ENCODE measurements around the gene HMGCS2. TPM values are rescaled to one million over a fixed set of nuclear protein-coding genes. Genes with fewer than 3 reads are reported as not detected.

The HMGCS2 gene
- total RNA-seq, 1 donor from 2014 or later, result 0.32 TPM

DNA sequence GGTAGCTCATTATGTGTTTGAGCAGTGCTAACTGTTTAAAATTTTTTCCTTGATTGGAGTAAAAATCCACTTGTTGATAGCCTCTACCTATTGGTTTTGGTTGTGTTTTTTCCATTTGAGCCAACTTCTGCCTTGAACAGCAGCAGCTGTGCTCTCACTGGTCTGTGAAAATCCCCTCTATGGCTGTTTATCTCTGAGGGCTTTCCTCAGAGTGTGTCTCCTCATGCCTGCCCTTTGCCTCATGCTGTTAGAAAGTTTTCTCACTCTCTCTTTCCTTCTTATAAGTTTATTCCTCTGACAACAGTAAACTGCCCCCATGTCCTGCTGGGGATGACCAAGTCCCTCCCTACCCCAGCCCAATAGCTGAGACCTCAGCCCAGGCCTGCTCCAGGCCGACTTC is 28.5 kb upstream of the HMGCS2 start:
- DNase-seq (no peak), ATAC-seq (no peak)
- TF ChIP-seq, protein P1, sequence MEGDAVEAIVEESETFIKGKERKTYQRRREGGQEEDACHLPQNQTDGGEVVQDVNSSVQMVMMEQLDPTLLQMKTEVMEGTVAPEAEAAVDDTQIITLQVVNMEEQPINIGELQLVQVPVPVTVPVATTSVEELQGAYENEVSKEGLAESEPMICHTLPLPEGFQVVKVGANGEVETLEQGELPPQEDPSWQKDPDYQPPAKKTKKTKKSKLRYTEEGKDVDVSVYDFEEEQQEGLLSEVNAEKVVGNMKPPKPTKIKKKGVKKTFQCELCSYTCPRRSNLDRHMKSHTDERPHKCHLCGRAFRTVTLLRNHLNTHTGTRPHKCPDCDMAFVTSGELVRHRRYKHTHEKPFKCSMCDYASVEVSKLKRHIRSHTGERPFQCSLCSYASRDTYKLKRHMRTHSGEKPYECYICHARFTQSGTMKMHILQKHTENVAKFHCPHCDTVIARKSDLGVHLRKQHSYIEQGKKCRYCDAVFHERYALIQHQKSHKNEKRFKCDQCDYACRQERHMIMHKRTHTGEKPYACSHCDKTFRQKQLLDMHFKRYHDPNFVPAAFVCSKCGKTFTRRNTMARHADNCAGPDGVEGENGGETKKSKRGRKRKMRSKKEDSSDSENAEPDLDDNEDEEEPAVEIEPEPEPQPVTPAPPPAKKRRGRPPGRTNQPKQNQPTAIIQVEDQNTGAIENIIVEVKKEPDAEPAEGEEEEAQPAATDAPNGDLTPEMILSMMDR (IDR thresholded peaks at IDR 0.05), result no peak
- Histone ChIP-seq H3K27ac (no peak overlapping the region), H3K4me1 (no peaks in the 10 kb centered on the region), H3K36me3 (no peaks in the 10 kb centered on the region), H3K27me3 (ENCODE audit: low read depth) (no peaks in the 10 kb centered on the region), H3K9me3 (no peaks in the 10 kb centered on the region), H3K4me3 (no peak overlapping the region)
- intact Hi-C loops (cut with DNase I), result no loop called here

DNA sequence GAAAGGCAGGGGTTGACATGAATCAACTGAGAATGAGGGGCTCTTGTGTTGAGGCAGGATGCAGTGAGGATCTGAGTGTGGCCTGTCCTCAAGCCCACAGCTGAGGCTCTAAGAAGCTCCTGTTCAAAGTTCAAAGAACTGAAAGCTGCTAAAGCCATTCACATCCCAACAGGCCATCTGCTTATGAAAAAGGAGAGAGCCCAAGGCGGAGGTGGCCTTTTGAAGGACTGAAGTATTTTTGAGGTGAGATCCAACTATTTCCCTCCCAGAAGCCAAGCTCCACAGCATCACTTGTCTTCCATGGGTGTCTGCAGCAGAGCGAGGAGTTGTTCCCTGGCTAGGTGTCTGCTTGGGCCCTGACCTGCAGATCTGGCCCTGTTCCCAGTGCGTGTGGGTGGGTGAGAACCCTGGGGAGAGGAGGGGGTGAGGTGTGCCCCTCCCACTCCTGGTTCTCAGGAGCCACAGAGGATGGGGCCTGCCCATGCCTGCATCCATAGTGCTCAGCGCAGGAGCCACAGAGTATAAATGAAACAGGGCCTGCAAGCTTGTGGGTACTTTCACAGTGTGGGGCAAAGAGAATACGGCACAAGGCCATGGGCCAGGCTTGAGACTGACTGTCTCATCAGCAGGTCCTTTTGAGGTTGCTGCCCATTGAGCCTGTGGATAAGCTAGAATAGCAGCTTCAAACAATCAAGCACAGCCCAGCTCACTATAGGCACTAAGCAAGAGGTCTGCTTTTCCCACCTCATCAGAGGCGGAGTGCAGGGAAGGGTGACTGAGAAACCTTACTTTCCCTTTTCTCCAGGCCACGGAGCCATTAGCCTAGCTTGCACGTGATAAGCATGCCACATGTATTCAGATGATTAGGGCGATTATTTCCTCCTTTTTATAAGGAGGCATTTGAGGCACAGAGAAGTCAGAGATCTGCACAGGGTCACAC is 26.8 kb upstream of the HMGCS2 start:
- no peak overlapping the region for H3K4me3 ChIP-seq
- no peaks in the 10 kb centered on the region for H3K27me3 ChIP-seq (ENCODE audit: low read depth)
- H3K4me1 ChIP-seq, result no peaks in the 10 kb centered on the region
- H3K36me3 ChIP-seq, result no peaks in the 10 kb centered on the region
- no peak for DNase-seq
- intact Hi-C loops (cut with DNase I), result no loop called here
- H3K27ac ChIP-seq, result no peak overlapping the region
- peak in 1 of 2 donors; percentile 42 for ATAC-seq
- TF ChIP-seq, protein P1 (IDR thresholded peaks at IDR 0.05), result no peak
- H3K9me3 ChIP-seq, result no peaks in the 10 kb centered on the region

GRCh38 chr1:119794876-119795240 is 26.2 kb upstream of the HMGCS2 start:
- ATAC-seq, result no peak
- intact Hi-C loops (cut with DNase I), result no loop called here
- TF ChIP-seq, protein P1 (IDR thresholded peaks at IDR 0.05), result no peak
- no peak for DNase-seq
- Histone ChIP-seq H3K4me1 (no peaks in the 10 kb centered on the region), H3K9me3 (no peaks in the 10 kb centered on the region), H3K27me3 (ENCODE audit: low read depth) (no peaks in the 10 kb centered on the region), H3K4me3 (no peak overlapping the region), H3K27ac (no peak overlapping the region), H3K36me3 (no peaks in the 10 kb centered on the region)

GRCh38 chr1:119794230-119794875 is 25.6 kb upstream of the HMGCS2 start:
- Histone ChIP-seq H3K4me1 (no peaks in the 10 kb centered on the region), H3K36me3 (no peaks in the 10 kb centered on the region), H3K9me3 (no peaks in the 10 kb centered on the region), H3K27me3 (ENCODE audit: low read depth) (no peaks in the 10 kb centered on the region), H3K4me3 (no peak overlapping the region), H3K27ac (no peak overlapping the region)
- ATAC-seq, result no peak
- DNase-seq, result no peak
- intact Hi-C loops (cut with DNase I), result no loop called here
- TF ChIP-seq, protein P1 (IDR thresholded peaks at IDR 0.05), result no peak

- no peak for DNase-seq
- Histone ChIP-seq H3K9me3 (no peaks in the 10 kb centered on the region), H3K27me3 (ENCODE audit: low read depth) (no peaks in the 10 kb centered on the region), H3K36me3 (no peaks in the 10 kb centered on the region), H3K4me1 (peaks cover 9% of the 10 kb centered on the region), H3K4me3 (no peak overlapping the region), H3K27ac (no peak overlapping the region)
- TF ChIP-seq, protein P1 (IDR thresholded peaks at IDR 0.05), result no peak
- intact Hi-C loops (cut with DNase I), result no loop called here
- no peak for ATAC-seq
Observed at GRCh38 chr1:119791377-119791776, 22.7 kb upstream of the HMGCS2 start.

Data from lower lobe of right lung (tissue), 2 donors.